SIG-M5 treated with dmso at 0.1 percent for 504 hours (cell line): ENCODE data around the gene TRPM4.
"Not testable (repeated sequence)": the region's sequence is repeated elsewhere in the genome, so short reads cannot be mapped to it uniquely, and the experiment has no call there.

Experiments used
- DNase-seq: peaks from one replicate; lab custom pipeline; 2025; ENCODE audit not compliant: unreplicated experiment; lab: John Stamatoyannopoulos, UW

Gene TRPM4

GRCh38 chr19:49224441-49224840, 66.8 kb downstream of the TRPM4 start:
- not testable (repeated sequence) for DNase-seq

GRCh38 chr19:49224879-49225278, 67.3 kb downstream of the TRPM4 start:
- DNase-seq = peak; percentile 53

- no peak for DNase-seq
These were observed 71.8 kb downstream of the TRPM4 start for GRCh38 chr19:49229416-49229815.

GRCh38 chr19:49231389-49231788, 73.8 kb downstream of the TRPM4 start:
- DNase-seq = no peak

GRCh38 chr19:49231804-49232203, 74.2 kb downstream of the TRPM4 start:
- DNase-seq = no peak

- DNase-seq = no peak
These were observed 75.6 kb downstream of the TRPM4 start for GRCh38 chr19:49233163-49233562.

- DNase-seq = no peak
These were observed 84.2 kb downstream of the TRPM4 start for GRCh38 chr19:49241769-49242168.

GRCh38 chr19:49243129-49243528, 85.5 kb downstream of the TRPM4 start:
- DNase-seq = no peak

GRCh38 chr19:49243726-49244125, 86.1 kb downstream of the TRPM4 start:
- DNase-seq = no peak

- no peak for DNase-seq
These were observed 86.7 kb downstream of the TRPM4 start for GRCh38 chr19:49244256-49244655.

- no peak for DNase-seq
These were observed 90.1 kb downstream of the TRPM4 start for GRCh38 chr19:49247676-49248075.

- DNase-seq = no peak
These were observed 92.3 kb downstream of the TRPM4 start for GRCh38 chr19:49249933-49250332.

- no peak for DNase-seq
These were observed 98.1 kb downstream of the TRPM4 start for GRCh38 chr19:49255674-49256073.

GRCh38 chr19:49256691-49257090, 99.1 kb downstream of the TRPM4 start:
- no peak for DNase-seq
